NCI-H2227 (cell line): Measurements from ENCODE around the gene ANXA11.

Experiments
- DNase-seq: peaks from one replicate; lab custom pipeline; 2025; ENCODE audit not compliant: unreplicated experiment; lab: John Stamatoyannopoulos, UW

Gene ANXA11

GRCh38 chr10:80191589-80192270, 13.6 kb downstream of the ANXA11 start:
- DNase-seq: no peak

- DNase-seq: no peak
These were observed 16.6 kb downstream of the ANXA11 start for GRCh38 chr10:80188713-80189112.

DNA sequence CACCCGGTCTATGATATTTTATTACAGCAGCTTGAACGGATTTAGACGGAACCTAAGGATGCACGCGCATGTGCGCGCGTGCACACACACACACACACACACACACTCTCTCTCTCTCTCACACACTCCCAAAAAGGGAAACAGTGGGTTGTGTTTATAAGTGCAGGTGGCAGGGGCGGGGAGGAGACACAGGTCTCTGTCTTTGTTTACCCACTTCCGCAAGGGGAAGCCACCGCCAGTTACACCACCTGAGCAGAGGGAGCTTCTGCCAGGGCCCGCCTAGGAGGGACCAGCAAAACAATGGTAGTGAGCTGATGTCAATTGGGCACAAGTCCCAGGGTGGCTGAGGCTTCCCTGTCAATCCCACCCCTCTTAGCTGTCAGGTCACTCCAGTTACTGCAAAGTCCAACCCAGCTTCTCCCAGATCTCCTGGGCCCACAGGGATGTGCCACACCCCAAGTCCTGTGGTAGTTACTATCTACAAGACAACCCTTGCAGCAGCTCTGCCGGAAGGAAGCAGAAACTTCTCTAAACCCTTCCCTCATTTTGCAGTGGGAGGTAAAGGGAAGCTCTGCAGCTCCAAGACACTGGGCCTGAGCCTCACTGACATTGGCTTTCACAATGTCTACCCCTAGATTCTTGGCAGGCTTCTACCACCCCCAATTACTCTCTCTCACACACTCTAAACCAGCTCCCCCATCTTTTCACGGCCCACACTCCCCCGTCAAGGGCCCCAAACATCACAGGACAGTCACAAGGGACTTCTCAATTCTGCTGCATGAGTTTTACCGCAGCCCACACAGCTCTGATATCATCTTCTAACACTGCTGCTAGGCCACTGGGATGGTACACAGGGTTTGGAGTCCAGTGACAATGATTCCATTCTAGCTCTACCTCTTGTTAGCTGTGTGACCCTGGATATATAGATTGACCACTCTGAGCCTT, 17.6 kb downstream of the ANXA11 start:
- no peak for DNase-seq

DNA sequence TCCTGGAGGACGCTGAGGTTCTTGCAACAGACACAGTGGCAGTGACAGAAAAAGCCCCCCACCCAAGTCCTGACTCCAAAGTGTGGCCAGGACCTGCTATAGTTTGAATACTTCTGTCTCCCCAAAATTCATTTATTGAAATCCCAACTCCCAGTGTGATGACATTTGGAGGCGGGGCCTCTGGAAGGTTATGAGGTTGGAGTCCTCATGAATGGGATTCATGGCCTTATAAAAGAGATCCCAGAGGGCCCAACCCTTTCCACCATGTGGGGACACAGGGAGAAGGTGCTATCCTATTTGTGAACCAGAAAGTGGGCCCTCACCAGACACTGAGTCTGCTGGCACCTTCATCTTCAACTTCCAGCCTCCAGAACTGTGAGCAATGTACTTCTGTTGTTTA, 18.3 kb downstream of the ANXA11 start:
- DNase-seq: no peak

- DNase-seq: no peak
These were observed 18.8 kb downstream of the ANXA11 start for GRCh38 chr10:80186364-80187012.

GRCh38 chr10:80185578-80186299, 19.6 kb downstream of the ANXA11 start:
- no peak for DNase-seq

DNA sequence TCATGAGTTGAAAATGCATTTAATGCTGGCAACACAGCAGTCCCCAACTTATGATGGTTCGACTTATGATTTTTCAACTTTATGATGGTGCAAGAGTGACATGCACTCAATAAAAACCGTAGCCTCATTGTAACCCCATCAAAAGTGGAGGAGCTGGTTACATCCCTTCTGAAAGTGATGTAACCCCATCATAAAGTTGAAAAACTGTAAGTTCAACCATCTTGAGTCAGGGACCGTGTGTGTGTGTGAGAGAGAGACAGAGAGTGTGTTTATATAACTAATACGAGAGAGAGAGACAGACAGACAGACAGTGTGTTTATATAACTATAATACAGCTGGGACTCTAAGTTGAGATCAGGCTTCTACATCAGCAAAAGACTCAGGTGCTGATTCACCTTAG, 21.0 kb downstream of the ANXA11 start:
- DNase-seq: no peak

DNA sequence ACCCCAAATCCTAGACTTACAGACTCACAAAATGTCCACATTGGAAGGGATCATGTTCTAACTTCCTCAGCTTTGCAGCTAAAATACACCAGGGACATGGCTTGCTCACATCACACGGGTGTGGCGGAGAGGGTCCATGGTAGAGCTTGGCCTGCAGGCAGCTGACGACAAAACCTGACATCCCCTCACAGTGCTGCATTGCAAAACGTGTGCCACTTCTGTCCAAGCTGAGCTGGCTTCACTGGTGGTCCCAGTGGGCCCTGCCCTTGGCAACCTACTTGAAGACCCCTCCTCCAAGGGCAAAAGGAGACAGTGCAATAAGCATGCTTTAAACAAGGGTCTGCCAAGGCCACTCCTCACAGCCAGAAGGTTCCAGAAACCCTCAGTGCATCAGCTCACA, 21.9 kb downstream of the ANXA11 start:
- DNase-seq: no peak

DNA sequence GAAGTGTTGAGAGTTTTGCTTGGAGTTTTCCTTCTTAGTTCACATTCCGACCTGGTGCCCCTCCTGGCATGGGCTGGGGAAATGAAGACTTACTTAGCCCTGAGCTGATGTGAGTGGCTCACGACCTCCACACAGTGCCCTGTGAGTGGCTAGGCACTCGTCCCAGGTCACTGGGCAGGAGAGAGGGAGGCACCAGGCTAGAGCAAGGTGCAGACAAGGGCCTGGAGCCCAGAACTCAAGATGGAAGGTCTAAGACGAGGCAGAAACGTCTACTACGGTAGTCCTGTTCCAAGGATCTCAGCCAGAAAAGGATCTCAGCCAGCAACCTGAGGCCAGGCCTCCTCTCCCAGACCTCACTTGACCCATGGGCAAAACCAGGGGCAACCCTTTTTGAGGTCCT, 22.4 kb downstream of the ANXA11 start:
- DNase-seq: no peak

DNA sequence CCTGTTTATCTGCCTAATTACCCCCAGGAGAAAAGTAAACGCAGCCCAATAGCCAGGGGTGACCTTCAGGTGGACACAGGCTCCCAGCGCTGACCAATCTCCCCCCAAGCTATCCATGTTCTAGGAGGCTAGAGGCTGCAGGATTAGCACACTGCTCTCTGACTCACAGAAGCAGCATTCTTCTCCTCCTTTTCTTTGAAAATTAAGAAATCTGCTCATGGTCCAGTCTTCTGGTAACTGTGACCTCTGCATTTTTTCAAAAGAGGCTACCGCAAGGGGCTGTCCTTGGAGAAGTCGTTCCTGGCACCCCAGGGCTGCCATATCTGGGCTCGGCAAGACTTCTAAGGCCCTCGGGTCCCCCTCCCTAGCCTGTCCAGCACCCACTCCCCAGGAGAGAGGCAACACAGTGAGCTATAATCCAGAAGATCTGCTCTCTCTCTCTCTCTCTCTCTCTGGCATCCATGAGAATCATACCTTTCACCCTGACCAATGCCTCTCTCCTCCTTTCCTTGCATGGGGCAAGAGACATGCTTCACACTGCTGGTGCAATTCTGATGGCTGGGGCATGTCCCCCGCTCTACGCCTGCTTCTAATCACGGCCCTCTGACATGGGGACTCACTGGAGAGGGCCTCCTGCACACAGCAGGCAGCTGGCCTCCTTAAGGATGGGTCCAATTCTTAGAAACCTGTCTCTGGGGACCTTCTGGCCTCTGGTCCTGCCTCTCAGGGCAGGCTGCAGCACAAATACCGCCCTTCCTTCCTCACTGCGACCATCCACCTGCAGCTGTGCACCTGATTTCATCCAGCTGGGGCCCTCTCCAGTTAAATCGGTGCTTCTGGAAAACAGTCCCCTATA, 27.3 kb downstream of the ANXA11 start:
- no peak for DNase-seq

GRCh38 chr10:80176526-80176925, 28.8 kb downstream of the ANXA11 start:
- no peak for DNase-seq

DNA sequence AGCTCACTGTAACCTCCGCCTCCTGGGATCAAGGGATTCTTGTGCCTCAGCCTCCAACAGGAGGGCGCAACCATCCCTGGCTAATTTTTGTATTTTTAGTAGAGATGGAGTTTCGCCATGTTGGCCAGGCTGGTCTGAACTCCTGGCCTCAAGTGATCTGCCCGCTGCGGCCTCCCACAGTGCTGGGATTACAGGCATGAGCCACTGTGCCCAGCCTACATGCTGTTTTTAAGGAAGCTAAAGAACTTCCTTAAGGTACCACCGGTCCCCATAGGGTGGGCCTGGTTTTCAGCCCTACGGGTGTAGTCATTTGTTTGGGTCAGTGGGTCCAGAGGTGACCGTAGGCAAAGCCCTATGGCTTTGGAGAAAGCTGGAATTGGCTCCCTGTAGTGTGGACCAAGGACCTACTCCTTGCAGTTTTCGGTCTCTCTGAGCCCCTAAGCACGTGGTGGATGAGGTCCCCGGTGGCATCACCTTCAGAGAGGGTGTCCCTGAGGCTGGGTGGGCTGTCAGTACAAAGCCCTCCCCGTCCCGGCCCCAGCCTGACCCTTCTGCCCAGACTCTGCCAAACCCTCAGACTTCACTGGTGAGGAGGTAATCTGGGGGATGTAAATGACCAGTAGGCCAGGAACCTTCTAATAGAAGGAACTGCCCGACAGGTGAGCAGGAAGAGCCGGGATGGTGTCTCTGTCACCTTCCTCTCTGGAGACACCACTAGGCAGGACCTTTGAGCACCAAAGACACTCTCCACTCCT, 30.5 kb downstream of the ANXA11 start:
- DNase-seq: no peak

- no peak for DNase-seq
These were observed 31.9 kb downstream of the ANXA11 start for GRCh38 chr10:80173466-80173865.

DNA sequence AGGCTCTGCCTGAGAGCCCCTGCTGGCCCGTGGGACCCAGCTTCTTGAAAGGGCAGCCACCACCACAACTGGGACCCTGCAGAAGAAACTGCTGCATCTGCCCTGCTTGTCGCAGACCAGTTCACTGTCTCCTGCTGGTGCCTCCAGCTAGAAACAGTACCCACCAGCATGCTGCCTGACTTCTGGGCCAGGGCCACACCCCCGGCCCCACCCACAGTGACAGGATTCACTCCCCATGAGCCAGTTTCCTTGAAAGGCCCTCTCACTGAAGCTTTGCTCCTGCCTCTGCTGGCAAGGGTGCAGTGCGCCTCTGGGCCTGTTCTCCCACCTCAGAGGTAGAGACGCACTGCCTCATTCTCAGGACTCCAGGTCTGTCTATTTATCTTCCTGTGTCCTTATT, 32.4 kb downstream of the ANXA11 start:
- DNase-seq: no peak

DNA sequence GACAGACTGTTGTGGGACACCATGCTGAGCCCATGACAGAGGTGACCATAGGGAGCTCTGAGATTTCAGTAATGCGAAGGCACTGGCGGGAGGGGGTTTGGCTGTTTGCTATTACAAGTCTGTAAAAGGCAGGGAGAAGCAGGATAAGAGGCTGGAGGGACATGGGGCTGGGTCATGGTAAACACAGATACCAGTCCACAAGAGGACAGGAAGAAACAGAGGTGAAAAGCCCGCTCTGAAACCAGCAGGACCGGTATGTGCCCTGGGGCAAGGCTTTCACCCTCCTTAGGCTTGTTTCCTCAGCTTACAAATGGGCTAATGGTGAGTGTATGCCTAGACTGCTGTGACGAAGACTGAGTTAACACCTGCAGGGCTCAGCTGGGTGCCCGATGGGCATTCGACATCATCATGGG, 34.1 kb downstream of the ANXA11 start:
- DNase-seq: no peak

DNA sequence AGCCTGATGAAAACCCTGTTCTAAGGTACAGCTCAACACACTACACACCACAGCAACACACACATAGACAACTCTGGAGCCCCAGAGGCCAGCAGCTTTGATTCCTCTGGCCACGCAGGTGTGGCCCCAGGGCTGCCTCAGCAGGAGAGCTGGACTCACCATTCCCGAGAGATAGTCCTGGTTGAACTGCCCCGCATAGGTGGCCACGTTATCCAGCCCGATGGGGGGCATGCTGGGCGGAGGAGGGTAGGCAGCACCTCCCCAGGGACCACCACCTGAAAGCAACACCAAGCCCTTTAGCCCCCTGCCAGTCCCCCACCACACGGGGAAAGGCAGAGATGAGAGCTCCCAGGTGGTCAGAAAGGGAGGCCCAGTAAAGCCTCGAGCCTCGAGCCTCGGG, 34.7 kb downstream of the ANXA11 start:
- DNase-seq: no peak

DNA sequence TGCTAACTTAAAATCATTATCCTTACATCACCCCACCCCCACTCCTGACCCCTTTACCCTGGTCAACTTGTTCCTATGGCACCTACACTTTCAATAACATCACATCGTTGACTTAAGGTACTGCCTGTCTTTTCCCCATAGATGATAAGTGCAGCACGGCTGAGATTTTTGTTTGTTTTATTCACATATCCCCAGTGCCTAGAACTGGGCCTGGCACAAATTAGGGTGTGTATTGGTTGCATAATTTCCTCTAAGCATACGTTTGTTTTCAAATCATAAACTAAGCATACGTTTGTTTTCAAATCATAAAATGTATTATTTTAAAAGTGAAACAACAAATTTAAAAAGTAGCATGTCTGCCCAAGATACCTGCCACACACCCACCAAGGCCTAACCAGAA, 35.3 kb downstream of the ANXA11 start:
- DNase-seq: no peak

DNA sequence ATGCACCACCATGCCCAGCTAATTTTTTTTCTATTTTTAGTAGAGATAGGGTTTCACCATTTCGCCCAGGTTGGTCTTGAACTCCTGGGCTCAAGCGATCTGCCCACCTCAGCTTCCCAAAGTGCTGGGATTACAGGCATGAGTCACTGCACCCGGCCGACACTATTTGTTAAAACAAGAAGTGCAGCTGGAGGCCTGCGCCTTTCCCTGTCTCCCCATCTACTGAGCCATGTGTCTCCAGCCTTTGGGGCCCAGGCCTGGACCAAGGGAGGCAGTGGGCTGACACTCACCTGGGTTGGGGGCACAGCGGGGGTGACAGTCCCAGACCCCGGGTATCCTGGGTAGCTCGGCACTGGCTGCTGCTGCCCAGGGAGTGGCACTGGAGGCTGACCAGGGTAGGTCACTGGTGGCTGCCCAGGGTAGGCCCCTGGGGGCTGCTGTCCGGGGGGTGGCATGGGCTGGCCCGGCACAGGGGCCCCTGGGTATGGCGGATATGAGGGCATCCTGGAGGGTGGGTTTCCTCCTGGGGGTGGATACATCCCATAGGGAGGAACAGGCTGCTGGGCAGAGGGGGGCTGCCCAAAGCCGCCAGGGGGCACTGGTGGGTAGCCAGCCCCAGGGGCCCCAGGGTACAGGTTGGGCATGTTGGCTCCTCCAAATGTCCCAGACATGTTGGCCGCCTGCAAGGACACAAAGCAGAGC, 36.5 kb downstream of the ANXA11 start:
- DNase-seq: no peak

GRCh38 chr10:80168162-80168511, 37.2 kb downstream of the ANXA11 start:
- DNase-seq: no peak
